Measurements from ENCODE around the gene TIPIN.
"Not testable (repeated sequence)": the region's sequence is repeated elsewhere in the genome, so short reads cannot be mapped to it uniquely, and the experiment has no call there.

The TIPIN gene

GRCh38 chr15:66356359-66357236 is at the start of gene TIPIN:
Gene TIPIN, minus strand, starts transcription at chr15:66356685. Its CDS starts 3,738 bp downstream, at chr15:66352947.
- TF ChIP-seq ZNF274 (IDR thresholded peaks at IDR 0.05; ENCODE audit: low read depth, low read length) = no peak
- peak within 1 kb of the TSS; percentile 86 for H3K4me3 ChIP-seq (ENCODE audit: low read length)

GRCh38 chr15:66405615-66406014 is 49.1 kb upstream of the TIPIN start:
- no peak overlapping the region for H3K4me3 ChIP-seq (ENCODE audit: low read length)
- TF ChIP-seq ZNF274 (IDR thresholded peaks at IDR 0.05; ENCODE audit: low read depth, low read length) = no peak

GRCh38 chr15:66405007-66405406 is 48.5 kb upstream of the TIPIN start:
- no peak for TF ChIP-seq ZNF274 (IDR thresholded peaks at IDR 0.05; ENCODE audit: low read depth, low read length)
- H3K4me3 ChIP-seq (ENCODE audit: low read length) = peak overlapping the region; percentile 13; the same call in 1 of the 2 replicates

GRCh38 chr15:66404532-66404931 is 48.0 kb upstream of the TIPIN start:
- no peak for TF ChIP-seq ZNF274 (IDR thresholded peaks at IDR 0.05; ENCODE audit: low read depth, low read length)
- peak overlapping the region; percentile 13; the same call in 1 of the 2 replicates for H3K4me3 ChIP-seq (ENCODE audit: low read length)

- H3K4me3 ChIP-seq (ENCODE audit: low read length) = peak overlapping the region; percentile 22; the same call in 1 of the 2 replicates
- TF ChIP-seq ZNF274 (IDR thresholded peaks at IDR 0.05; ENCODE audit: low read depth, low read length) = no peak
Measured at GRCh38 chr15:66404122-66404521, 47.6 kb upstream of the TIPIN start.

GRCh38 chr15:66403323-66403722 is 46.8 kb upstream of the TIPIN start:
- no peak overlapping the region for H3K4me3 ChIP-seq (ENCODE audit: low read length)
- no peak for TF ChIP-seq ZNF274 (IDR thresholded peaks at IDR 0.05; ENCODE audit: low read depth, low read length)

- H3K4me3 ChIP-seq (ENCODE audit: low read length) = peak overlapping the region; percentile 31
- TF ChIP-seq ZNF274 (IDR thresholded peaks at IDR 0.05; ENCODE audit: low read depth, low read length) = no peak
Measured at GRCh38 chr15:66402761-66403284, 46.3 kb upstream of the TIPIN start.

GRCh38 chr15:66401130-66402021 is 44.9 kb upstream of the TIPIN start:
- peak overlapping the region; percentile 59 for H3K4me3 ChIP-seq (ENCODE audit: low read length)
- TF ChIP-seq ZNF274 (IDR thresholded peaks at IDR 0.05; ENCODE audit: low read depth, low read length) = no peak

GRCh38 chr15:66400351-66400774 is 43.9 kb upstream of the TIPIN start:
- peak overlapping the region; percentile 9; the same call in 1 of the 2 replicates for H3K4me3 ChIP-seq (ENCODE audit: low read length)
- TF ChIP-seq ZNF274 (IDR thresholded peaks at IDR 0.05; ENCODE audit: low read depth, low read length) = no peak

- no peak overlapping the region for H3K4me3 ChIP-seq (ENCODE audit: low read length)
- TF ChIP-seq ZNF274 (IDR thresholded peaks at IDR 0.05; ENCODE audit: low read depth, low read length) = no peak
Measured at GRCh38 chr15:66399276-66399675, 42.8 kb upstream of the TIPIN start.

GRCh38 chr15:66394915-66395314 is 38.4 kb upstream of the TIPIN start:
- TF ChIP-seq ZNF274 (IDR thresholded peaks at IDR 0.05; ENCODE audit: low read depth, low read length) = no peak
- H3K4me3 ChIP-seq (ENCODE audit: low read length) = no peak overlapping the region

- no peak overlapping the region for H3K4me3 ChIP-seq (ENCODE audit: low read length)
- TF ChIP-seq ZNF274 (IDR thresholded peaks at IDR 0.05; ENCODE audit: low read depth, low read length) = no peak
Measured at GRCh38 chr15:66394472-66394871, 38.0 kb upstream of the TIPIN start.

GRCh38 chr15:66393037-66393436 is 36.6 kb upstream of the TIPIN start:
- H3K4me3 ChIP-seq (ENCODE audit: low read length) = not testable (repeated sequence)

GRCh38 chr15:66390678-66391077 is 34.2 kb upstream of the TIPIN start:
- no peak for TF ChIP-seq ZNF274 (IDR thresholded peaks at IDR 0.05; ENCODE audit: low read depth, low read length)
- H3K4me3 ChIP-seq (ENCODE audit: low read length) = peak overlapping the region; percentile 57; the same call in 1 of the 2 replicates

Measured in GM08714 (cell line).